Measurements from ENCODE around the gene DBN1. TPM values are rescaled to one million over a fixed set of nuclear protein-coding genes. Genes with fewer than 3 reads are reported as not detected.
"Not testable (repeated sequence)": the region's sequence is repeated elsewhere in the genome, so short reads cannot be mapped to it uniquely, and the experiment has no call there.

Gene DBN1
- total RNA-seq, 1 donor from 2014 or later: 22.4 TPM

GRCh38 chr5:177494346-177495195 is 21.1 kb upstream of the DBN1 start:
- ATAC-seq: peak; percentile 1
- DNase-seq: peak; percentile 70
- intact Hi-C loops (cut with micrococcal nuclease): no loop called here

- ATAC-seq: no peak
- DNase-seq: no peak
- intact Hi-C loops (cut with micrococcal nuclease): no loop called here
Measured at GRCh38 chr5:177493795-177494345, 20.4 kb upstream of the DBN1 start.

- intact Hi-C loops (cut with micrococcal nuclease): no loop called here
- DNase-seq: no peak
- no peak for ATAC-seq
Measured at GRCh38 chr5:177492841-177493240, 19.4 kb upstream of the DBN1 start.

GRCh38 chr5:177491983-177492746 is 18.7 kb upstream of the DBN1 start:
- intact Hi-C loops (cut with micrococcal nuclease): no loop called here
- DNase-seq (no peak), ATAC-seq (no peak)

- DNase-seq: no peak
- peak; percentile 4 for ATAC-seq
- intact Hi-C loops (cut with micrococcal nuclease): no loop called here
Measured at GRCh38 chr5:177491429-177491945, 18.1 kb upstream of the DBN1 start.

- ATAC-seq (no peak), DNase-seq (no peak)
- intact Hi-C loops (cut with micrococcal nuclease): no loop called here
Measured at GRCh38 chr5:177490992-177491391, 17.6 kb upstream of the DBN1 start.

- no peak for ATAC-seq
- intact Hi-C loops (cut with micrococcal nuclease): no loop called here
- DNase-seq: no peak
Measured at GRCh38 chr5:177490311-177490991, 17.0 kb upstream of the DBN1 start.

- DNase-seq (no peak), ATAC-seq (no peak)
- intact Hi-C loops (cut with micrococcal nuclease): no loop called here
Measured at GRCh38 chr5:177489119-177489716, 15.8 kb upstream of the DBN1 start.

GRCh38 chr5:177487975-177488374 is 14.5 kb upstream of the DBN1 start:
- intact Hi-C loops (cut with micrococcal nuclease): no loop called here
- no peak for DNase-seq
- no peak for ATAC-seq

- DNase-seq: no peak
- intact Hi-C loops (cut with micrococcal nuclease): no loop called here
- no peak for ATAC-seq
Measured at GRCh38 chr5:177487144-177487543, 13.7 kb upstream of the DBN1 start.

GRCh38 chr5:177486256-177486655 is 12.8 kb upstream of the DBN1 start:
- no peak for DNase-seq
- intact Hi-C loops (cut with micrococcal nuclease): no loop called here
- no peak for ATAC-seq

- DNase-seq; ATAC-seq; intact Hi-C loops (cut with micrococcal nuclease): not testable (repeated sequence)
Measured at GRCh38 chr5:177485753-177486152, 12.3 kb upstream of the DBN1 start.

GRCh38 chr5:177484902-177485549 is 11.6 kb upstream of the DBN1 start:
- ATAC-seq (no peak), DNase-seq (peak; percentile 26)
- intact Hi-C loops (cut with micrococcal nuclease): no loop called here

- DNase-seq (no peak), ATAC-seq (no peak)
- intact Hi-C loops (cut with micrococcal nuclease): no loop called here
Measured at GRCh38 chr5:177483994-177484901, 10.8 kb upstream of the DBN1 start.

- DNase-seq (no peak), ATAC-seq (no peak)
- intact Hi-C loops (cut with micrococcal nuclease): no loop called here
Measured at GRCh38 chr5:177483042-177483441, 9.6 kb upstream of the DBN1 start.

GRCh38 chr5:177482359-177482795 is 8.9 kb upstream of the DBN1 start:
- intact Hi-C loops (cut with micrococcal nuclease): no loop called here
- DNase-seq: peak; percentile 29

GRCh38 chr5:177479774-177480173 is 6.3 kb upstream of the DBN1 start:
- intact Hi-C loops (cut with micrococcal nuclease): no loop called here
- no peak for DNase-seq
- ATAC-seq: peak; percentile 10

More at GRCh38 chr5:177482359-177482795, 8.9 kb upstream of the DBN1 start:
- ATAC-seq: no peak
